CD14-positive monocyte (primary cell): Measurements from ENCODE around the gene MYL10. TPM values are rescaled to one million over a fixed set of nuclear protein-coding genes. Genes with fewer than 3 reads are reported as not detected.

ENCODE experiments used
- DNase-seq, 3 donors: peaks; one replicate each; pipeline ENCODE4 v3.0.0-alpha.2; 2011 to 2022
- H2AFZ ChIP-seq: 2 replicates; pipeline ENCODE4 v1.6.0; 2012; ENCODE audit warnings: mild to moderate bottlenecking, low read depth, low read length, inconsistent platforms; ENCODE audit not compliant: insufficient read depth, poor library complexity, severe bottlenecking
- H3K27ac ChIP-seq, 2 donors: 1 replicate in 1 of 2; 2 replicates in 1 of 2; pipeline ENCODE4 v1.5.1; 2012 to 2013; ENCODE audit warnings: low read length in 2 of 2, control low read depth in 1 of 2, inconsistent platforms in 1 of 2, low read depth in 1 of 2, mild to moderate bottlenecking in 1 of 2
- H3K27me3 ChIP-seq, 2 donors: one replicate each; pipeline versions ENCODE4 v1.6.0 to v1.6.1; 2011 to 2013; ENCODE audit warnings: low read length in 2 of 2; ENCODE audit not compliant: control insufficient read depth in 2 of 2, insufficient read depth in 2 of 2
- H3K36me3 ChIP-seq, 2 donors: replicated peaks in 1 of 2; 1 replicate in 1 of 2; 2 replicates in 1 of 2; pipeline versions ENCODE4 v1.5.1 to v1.6.1; 2012 to 2013; ENCODE audit warnings: low read length in 2 of 2, control low read depth in 1 of 2, inconsistent platforms in 1 of 2, mild to moderate bottlenecking in 1 of 2; ENCODE audit not compliant: insufficient read depth in 2 of 2, control insufficient read depth in 1 of 2
- H3K4me1 ChIP-seq, 2 donors: 1 replicate in 1 of 2; 2 replicates in 1 of 2; pipeline versions ENCODE4 v1.5.1 to v1.6.1; 2012 to 2013; ENCODE audit warnings: low read length in 2 of 2, control low read depth in 1 of 2, inconsistent platforms in 1 of 2, mild to moderate bottlenecking in 1 of 2, moderate library complexity in 1 of 2; ENCODE audit not compliant: insufficient read depth in 2 of 2, control insufficient read depth in 1 of 2
- H3K4me2 ChIP-seq: replicated peaks from 2 replicates; pipeline ENCODE3; 2012; ENCODE audit warnings: low read length, moderate library complexity, mild to moderate bottlenecking; ENCODE audit not compliant: poor library complexity, severe bottlenecking; ENCODE audit errors: extremely low read depth
- H3K4me3 ChIP-seq, 3 experiments: fragments of 200-600 bp in 1 of 3; sonication (generic) in 1 of 3; replicated peaks in 1 of 3; 1 replicate in 2 of 3; 2 replicates in 1 of 3; pipeline ENCODE4 v1.5.1; 2011 to 2013; ENCODE audit warnings: low read length in 3 of 3, mild to moderate bottlenecking in 3 of 3, control low read depth in 2 of 3, low read depth in 2 of 3, inconsistent platforms in 1 of 3, moderate library complexity in 1 of 3
- H3K79me2 ChIP-seq: 2 replicates; pipeline ENCODE4 v1.6.0; 2012; ENCODE audit warnings: mild to moderate bottlenecking, control low read depth, inconsistent platforms, low read length, moderate library complexity; ENCODE audit not compliant: insufficient read depth
- H3K9ac ChIP-seq: 2 replicates; pipeline ENCODE4 v1.6.0; 2017; ENCODE audit warnings: low read length, mild to moderate bottlenecking; ENCODE audit not compliant: insufficient read depth, poor library complexity, severe bottlenecking
- H3K9me3 ChIP-seq, 2 donors: replicated peaks in 1 of 2; 1 replicate in 1 of 2; 2 replicates in 1 of 2; pipeline versions ENCODE4 v1.5.1 to v1.6.1; 2012 to 2013; ENCODE audit warnings: low read length in 2 of 2, control low read depth in 1 of 2; ENCODE audit not compliant: control insufficient read depth in 1 of 2, insufficient read depth in 1 of 2
- H4K20me1 ChIP-seq: 2 replicates; pipeline ENCODE4 v1.6.0; 2012; ENCODE audit warnings: mild to moderate bottlenecking, low read length, control low read depth, moderate library complexity; ENCODE audit not compliant: insufficient read depth
- H3K27ac Mint-ChIP-seq, 7 donors: one replicate each; pipeline ENCODE4 v1.8.0; 2020; ENCODE audit warnings: mild to moderate bottlenecking in 7 of 7, mixed read lengths in 7 of 7, moderate library complexity in 6 of 7, inconsistent platforms in 2 of 7
- H3K27me3 Mint-ChIP-seq, 3 donors: one replicate each; pipeline ENCODE4 v1.8.0; 2021 to 2022; ENCODE audit warnings: low read depth in 3 of 3, mild to moderate bottlenecking in 3 of 3, mixed read lengths in 3 of 3, moderate library complexity in 3 of 3, inconsistent platforms in 1 of 3
- H3K36me3 Mint-ChIP-seq, 2 donors: one replicate each; pipeline ENCODE4 v1.8.0; 2020; ENCODE audit warnings: mixed read lengths in 2 of 2, inconsistent platforms in 1 of 2, mild to moderate bottlenecking in 1 of 2
- H3K4me1 Mint-ChIP-seq: one replicate; pipeline ENCODE4 v1.8.0; 2020; ENCODE audit warnings: mild to moderate bottlenecking, mixed read lengths
- H3K4me3 Mint-ChIP-seq, 2 donors: one replicate each; pipeline ENCODE4 v1.8.0; 2020; ENCODE audit warnings: mild to moderate bottlenecking in 2 of 2, mixed read lengths in 2 of 2, moderate library complexity in 1 of 2
- H3K9me3 Mint-ChIP-seq, 7 donors: one replicate each; pipeline ENCODE4 v1.8.0; 2020 to 2022; ENCODE audit warnings: mixed read lengths in 7 of 7, mild to moderate bottlenecking in 6 of 7, moderate library complexity in 6 of 7, inconsistent platforms in 2 of 7
- CTCF ChIP-seq: fragments of 200-600 bp; IDR thresholded peaks from one replicate; pipeline ENCODE4 v1.8.0; 2022; ENCODE audit warnings: antibody characterized with exemption, mild to moderate bottlenecking
- WGBS: methylation state at CpG from one replicate; pipeline ENCODE4 v1.1.5; 2013; ENCODE audit warnings: missing lambda C conversion rate; ENCODE audit not compliant: insufficient coverage; 5-methylcytosine and 5-hydroxymethylcytosine counted together
- intact Hi-C, 2 donors: fragments of 100-400 bp; cut with micrococcal nuclease; formaldehyde crosslinking; loops; one replicate each; pipeline versions ENCODE4 v1.15.0 to v1.15.1; 2023
- polyA plus RNA-seq, 3 donors: library from polyadenylated mRNA; depleted of rRNA in 1 of 3; unstranded in 2 of 3; stranded (reverse) in 1 of 3; fragments of 300-500 nt in 2 of 3; fragments of >200 nt in 1 of 3; fragmentation: Illumina TruSeq in 2 of 3; gene quantifications; 1 replicate in 2 of 3; 2 replicates in 1 of 3; pipeline ENCODE4 v1.2.3, GENCODE V29; 2012 to 2021

MYL10 gene
- polyA plus RNA-seq, 3 donors, result not detected

- H3K9me3 ChIP-seq, result peaks cover 11 to 18% of the 10 kb centered on the region in 2 donors
- no peak overlapping the region for H3K9ac ChIP-seq
- peaks cover 0 to 4% (median 2%) of the 10 kb centered on the region in 3 donors for H3K27me3 Mint-ChIP-seq
- no peak overlapping the region for H3K4me3 ChIP-seq
- no peak for TF ChIP-seq CTCF
- peaks cover 11 to 40% (median 19%) of the 10 kb centered on the region in 7 donors for H3K9me3 Mint-ChIP-seq
- no peak overlapping the region for H3K4me3 Mint-ChIP-seq
- no peaks in the 10 kb centered on the region for H3K27me3 ChIP-seq
- H3K79me2 ChIP-seq, result no peaks in the 10 kb centered on the region
- H3K27ac ChIP-seq, result no peak overlapping the region
- H3K36me3 ChIP-seq, result no peaks in the 10 kb centered on the region
- no CpG with 5 or more reads among the region's 1 CpG for WGBS
- no peaks in the 10 kb centered on the region for H3K36me3 Mint-ChIP-seq
- H3K4me2 ChIP-seq, result no peak overlapping the region
- H3K27ac Mint-ChIP-seq, result no peak overlapping the region
- no peak overlapping the region for H2AFZ ChIP-seq
- no peaks in the 10 kb centered on the region for H4K20me1 ChIP-seq
- intact Hi-C loops, result no loop called here
- H3K4me1 ChIP-seq, result no peaks in the 10 kb centered on the region
- peaks cover 11% of the 10 kb centered on the region for H3K4me1 Mint-ChIP-seq
- DNase-seq, result no peak
Measured at GRCh38 chr7:101578552-101578951, 50.5 kb downstream of the MYL10 start.

GRCh38 chr7:101576998-101577397, 52.1 kb downstream of the MYL10 start:
- H3K9ac ChIP-seq, result no peak overlapping the region
- no peak for TF ChIP-seq CTCF
- Mint-ChIP-seq H3K27ac (no peak overlapping the region), H3K9me3 (peaks cover 9 to 40% (median 22%) of the 10 kb centered on the region in 7 donors), H3K4me1 (peaks cover 11% of the 10 kb centered on the region), H3K36me3 (no peaks in the 10 kb centered on the region), H3K27me3 (peaks cover 0 to 2% (median 2%) of the 10 kb centered on the region in 3 donors), H3K4me3 (no peak overlapping the region)
- H3K36me3 ChIP-seq, result no peaks in the 10 kb centered on the region
- H4K20me1 ChIP-seq, result no peaks in the 10 kb centered on the region
- peaks cover 10% of the 10 kb centered on the region in 2 donors for H3K9me3 ChIP-seq
- H2AFZ ChIP-seq, result no peak overlapping the region
- no peaks in the 10 kb centered on the region for H3K27me3 ChIP-seq
- no peaks in the 10 kb centered on the region for H3K79me2 ChIP-seq
- no peak overlapping the region for H3K27ac ChIP-seq
- no peak overlapping the region for H3K4me3 ChIP-seq
- WGBS, result 91% methylated on average over 3 of the region's 3 CpGs
- H3K4me2 ChIP-seq, result no peak overlapping the region
- intact Hi-C loops, result no loop called here
- no peak for DNase-seq
- no peaks in the 10 kb centered on the region for H3K4me1 ChIP-seq
